Mesodermal cell (in vitro differentiated cells): ENCODE results near the gene RHOF.

Source experiments
- H3K27ac ChIP-seq: 2 replicates; pipeline ENCODE4 v1.7.0; 2013; ENCODE audit warnings: mild to moderate bottlenecking, low read depth, low read length, moderate library complexity; ENCODE audit not compliant: severe bottlenecking
- H3K36me3 ChIP-seq: 2 replicates; pipeline ENCODE4 v1.7.1; 2013; ENCODE audit warnings: mild to moderate bottlenecking, low read length, moderate library complexity; ENCODE audit not compliant: control insufficient read depth, insufficient read depth
- H3K4me1 ChIP-seq: one replicate; pipeline ENCODE4 v1.7.1; 2013; ENCODE audit warnings: mild to moderate bottlenecking, low read length; ENCODE audit not compliant: insufficient read depth, control insufficient read depth, poor library complexity, severe bottlenecking
- H3K4me3 ChIP-seq: 2 replicates; pipeline ENCODE4 v1.7.0; 2013; ENCODE audit warnings: low read length, control low read depth, mild to moderate bottlenecking; ENCODE audit not compliant: insufficient read depth, poor library complexity, severe bottlenecking; ENCODE audit errors: extremely low read depth
- H3K9me3 ChIP-seq: 2 replicates; pipeline ENCODE4 v1.7.1; 2013; ENCODE audit warnings: mild to moderate bottlenecking, low read length, moderate library complexity; ENCODE audit not compliant: control insufficient read depth
- WGBS, 2 experiments: methylation state at CpG; one replicate each; pipeline ENCODE4 v1.1.5; 2013; ENCODE audit warnings: missing lambda C conversion rate in 2 of 2; ENCODE audit not compliant: insufficient coverage in 2 of 2; 5-methylcytosine and 5-hydroxymethylcytosine counted together

The RHOF gene

DNA sequence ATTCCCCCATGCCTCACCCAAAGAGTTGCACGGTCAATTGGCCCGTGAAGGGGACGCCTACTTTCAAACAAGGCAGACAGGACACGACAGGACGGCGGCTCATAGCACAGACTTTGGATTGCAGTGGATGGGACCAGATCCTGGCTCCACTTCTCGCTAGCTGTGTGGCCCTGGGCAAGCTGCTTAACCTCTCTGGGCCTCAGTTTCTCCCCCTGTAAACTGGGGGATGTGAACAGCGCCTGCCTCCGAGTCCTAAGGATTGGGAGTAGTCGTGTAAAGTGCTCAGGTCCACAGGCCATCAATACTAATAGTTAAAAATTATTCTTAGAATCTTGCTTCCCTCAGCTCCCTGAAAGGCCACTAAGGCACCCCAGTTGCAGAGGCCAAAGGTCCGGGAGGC lies 13.1 kb downstream of the RHOF start:
- 85 to 95% methylated on average over 3 to 8 of the region's 11 CpGs for WGBS, 2 experiments
- Histone ChIP-seq H3K27ac (no peak overlapping the region), H3K4me3 (no peak overlapping the region), H3K4me1 (peaks cover 17% of the 10 kb centered on the region), H3K9me3 (no peaks in the 10 kb centered on the region), H3K36me3 (peaks cover 24% of the 10 kb centered on the region)

DNA sequence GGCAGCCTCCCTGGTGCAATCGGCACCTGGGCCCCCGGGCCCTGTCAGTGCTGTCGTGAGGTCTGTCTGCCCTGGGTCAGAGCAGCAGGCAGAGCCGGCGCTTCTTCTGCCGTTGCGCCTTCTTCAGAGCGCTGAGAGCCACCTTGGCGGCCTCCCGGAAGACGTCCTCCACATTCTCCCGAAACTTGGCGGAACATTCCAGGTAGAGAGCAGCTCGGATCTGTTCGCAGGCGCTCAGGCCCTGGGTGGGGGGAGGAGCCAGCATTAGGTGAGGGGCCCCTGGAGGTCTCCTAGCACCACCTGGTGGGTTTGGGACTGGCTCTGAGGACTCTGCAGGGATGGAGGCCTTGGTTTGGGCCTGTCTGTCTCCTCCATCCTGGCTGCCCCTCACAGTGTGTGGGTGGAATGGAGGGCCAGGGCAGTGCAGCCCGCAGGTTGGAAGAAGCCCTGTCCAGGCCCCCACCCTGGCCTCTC lies 14.0 kb downstream of the RHOF start:
- H3K4me3 ChIP-seq, result no peak overlapping the region
- peaks cover 19% of the 10 kb centered on the region for H3K4me1 ChIP-seq
- no peaks in the 10 kb centered on the region for H3K9me3 ChIP-seq
- peaks cover 24% of the 10 kb centered on the region for H3K36me3 ChIP-seq
- H3K27ac ChIP-seq, result no peak overlapping the region
- 94 to 98% methylated on average over 12 to 17 of the region's 17 CpGs for WGBS, 2 experiments

DNA sequence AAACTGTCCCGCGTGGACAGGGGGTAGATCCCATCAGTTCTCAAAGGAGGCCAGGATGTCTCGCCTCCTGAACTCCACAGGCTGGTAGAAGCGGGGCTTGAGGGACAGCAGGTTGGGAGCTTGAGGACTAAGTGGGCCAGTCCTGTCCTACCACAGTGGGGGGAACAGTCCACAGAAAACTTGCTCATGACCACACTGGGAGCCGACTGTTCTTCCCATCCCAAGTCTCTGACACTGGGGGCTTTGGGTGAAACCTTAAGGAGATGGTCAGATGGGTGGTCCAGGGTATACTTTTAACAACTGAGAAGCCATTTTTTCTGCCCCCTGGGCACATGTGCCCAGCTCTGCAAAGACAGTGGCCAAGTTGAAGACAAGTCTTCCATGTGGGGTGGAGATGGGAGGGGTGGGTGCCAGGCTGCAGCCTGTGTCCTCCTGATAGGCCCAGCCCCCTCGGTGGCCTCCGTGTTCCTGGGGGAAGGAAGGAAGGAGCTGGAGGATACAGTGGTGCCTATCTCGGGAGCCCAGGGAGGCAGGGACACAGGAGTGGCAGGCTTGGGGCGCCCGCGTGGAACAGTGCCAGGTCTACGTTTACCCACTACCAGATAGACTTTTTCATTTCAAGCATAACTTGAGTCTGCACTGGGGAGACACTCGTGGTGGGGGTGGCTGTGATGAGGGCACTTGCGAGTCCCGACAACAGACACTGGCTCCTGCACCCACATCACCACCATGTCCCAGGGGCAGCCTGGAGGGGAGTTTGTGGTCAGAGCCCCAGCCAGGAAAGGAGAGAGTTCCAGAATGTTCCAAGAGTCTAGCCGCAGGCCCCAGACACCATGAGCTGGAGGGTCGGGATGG lies 14.7 kb downstream of the RHOF start:
- H3K36me3 ChIP-seq, result peaks cover 24% of the 10 kb centered on the region
- 87 to 94% methylated on average over 7 to 9 of the region's 17 CpGs for whole genome bisulfite sequencing, 2 experiments
- H3K9me3 ChIP-seq, result no peaks in the 10 kb centered on the region
- peaks cover 20% of the 10 kb centered on the region for H3K4me1 ChIP-seq
- no peak overlapping the region for H3K27ac ChIP-seq
- no peak overlapping the region for H3K4me3 ChIP-seq

DNA sequence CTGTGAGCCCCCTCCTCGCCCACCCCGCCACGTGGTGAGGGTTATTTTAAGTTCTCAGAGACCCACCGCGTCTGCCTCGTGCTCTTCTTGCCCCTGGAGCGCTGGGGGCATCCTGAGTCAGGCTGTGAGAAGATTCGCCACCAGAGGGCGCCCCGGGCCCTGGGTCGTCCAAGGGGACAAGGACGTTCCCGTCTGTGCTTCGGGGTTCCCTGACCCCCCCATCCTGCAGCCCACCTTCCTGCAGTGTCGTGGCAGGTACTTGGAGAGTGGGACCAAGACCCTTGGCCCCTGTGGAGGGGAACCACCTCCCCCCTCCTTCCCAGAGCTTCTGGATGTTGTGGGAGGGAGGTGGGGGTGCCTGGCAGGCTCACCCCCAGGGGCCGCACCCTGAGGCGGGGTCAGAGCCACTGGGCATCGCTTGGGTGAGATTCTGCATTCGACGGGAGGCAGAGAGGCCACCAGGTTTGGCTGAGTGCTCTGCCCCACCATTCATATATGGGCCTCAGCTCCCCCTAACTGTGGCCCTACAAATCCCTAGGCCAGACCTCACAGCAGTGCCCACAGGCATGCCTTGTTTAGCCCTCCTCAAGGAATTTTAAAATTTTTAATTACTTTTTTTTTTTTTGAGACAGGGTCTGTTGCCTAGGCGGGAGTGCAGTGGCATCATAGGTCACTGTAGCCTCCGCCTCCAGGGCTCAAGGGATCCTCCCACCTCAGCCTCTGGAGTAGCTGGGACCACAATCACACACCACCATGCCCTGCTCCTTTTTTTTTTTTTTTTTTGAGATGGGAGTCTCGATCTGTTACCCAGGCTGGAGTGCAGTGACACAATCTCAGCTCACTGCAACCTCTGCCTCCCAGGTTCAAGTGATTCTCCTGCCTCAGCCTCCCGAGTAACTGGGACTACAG lies 17.0 kb downstream of the RHOF start:
- WGBS, 2 experiments, result 28 to 43% methylated on average over 9 to 18 of the region's 24 CpGs
- Histone ChIP-seq H3K9me3 (no peaks in the 10 kb centered on the region), H3K4me1 (peaks cover 11% of the 10 kb centered on the region), H3K36me3 (peaks cover 24% of the 10 kb centered on the region), H3K4me3 (no peak overlapping the region), H3K27ac (no peak overlapping the region)

DNA sequence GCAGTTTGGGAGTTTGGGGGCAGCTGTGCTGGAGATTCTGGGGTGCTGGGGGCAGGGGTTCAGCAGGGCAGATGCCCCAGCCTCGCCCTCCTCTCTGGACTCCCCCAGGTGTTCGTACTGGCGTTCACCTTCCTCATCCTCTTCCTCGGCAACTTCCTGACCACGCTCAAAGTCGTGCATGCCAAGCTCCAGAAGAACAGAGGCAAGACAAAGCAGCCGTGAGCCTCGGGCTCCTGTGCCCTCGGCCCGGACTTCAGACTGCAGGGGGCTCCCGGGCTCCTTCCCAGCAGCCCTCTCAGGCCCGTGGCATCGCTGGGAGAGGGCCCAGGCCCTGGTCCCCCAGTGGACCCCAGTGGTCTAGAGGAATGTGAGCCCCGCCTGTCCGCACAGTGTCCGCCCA lies 18.0 kb downstream of the RHOF start:
- WGBS, 2 experiments, result 75 to 86% methylated on average over 14 to 15 of the region's 16 CpGs
- peak overlapping the region; percentile 29 for H3K27ac ChIP-seq

DNA sequence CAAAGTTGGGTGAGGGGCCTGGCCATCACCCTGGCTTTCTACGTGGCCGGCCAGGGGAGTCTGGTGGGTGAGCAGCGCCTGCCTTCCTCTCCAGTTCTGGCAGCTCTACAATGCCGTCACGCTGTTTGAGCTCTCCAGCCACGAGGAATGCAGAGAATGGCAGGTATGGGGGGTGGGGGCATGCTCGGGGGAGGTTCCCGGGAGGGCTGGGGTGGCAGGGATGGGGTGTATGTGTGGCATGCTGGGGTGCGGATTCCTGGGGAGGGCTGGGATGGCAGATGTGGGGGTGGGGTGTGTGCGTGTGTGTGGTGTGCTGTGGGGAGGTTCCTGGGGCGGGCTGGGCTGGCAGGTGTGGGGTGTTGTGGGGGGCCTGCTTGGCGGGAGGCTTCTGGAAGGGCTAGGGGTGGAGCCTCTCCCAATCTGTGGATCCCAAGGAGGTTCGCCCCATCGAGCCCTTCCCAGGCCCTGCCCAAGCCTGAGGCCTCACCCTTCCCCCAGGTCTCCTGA lies 18.5 kb downstream of the RHOF start:
- Histone ChIP-seq H3K4me3 (no peak overlapping the region), H3K4me1 (peaks cover 9% of the 10 kb centered on the region), H3K36me3 (peaks cover 16% of the 10 kb centered on the region), H3K9me3 (no peaks in the 10 kb centered on the region), H3K27ac (peak overlapping the region; percentile 29)
- WGBS, 2 experiments, result 56% methylated on average over 7 of the region's 14 CpGs; no CpG with 5 or more reads in 1 of the 2 experiments

More for the DNA sequence above, 18.0 kb downstream of the RHOF start:
- Histone ChIP-seq H3K4me1 (peaks cover 9% of the 10 kb centered on the region), H3K9me3 (no peaks in the 10 kb centered on the region), H3K4me3 (no peak overlapping the region), H3K36me3 (peaks cover 20% of the 10 kb centered on the region)

DNA sequence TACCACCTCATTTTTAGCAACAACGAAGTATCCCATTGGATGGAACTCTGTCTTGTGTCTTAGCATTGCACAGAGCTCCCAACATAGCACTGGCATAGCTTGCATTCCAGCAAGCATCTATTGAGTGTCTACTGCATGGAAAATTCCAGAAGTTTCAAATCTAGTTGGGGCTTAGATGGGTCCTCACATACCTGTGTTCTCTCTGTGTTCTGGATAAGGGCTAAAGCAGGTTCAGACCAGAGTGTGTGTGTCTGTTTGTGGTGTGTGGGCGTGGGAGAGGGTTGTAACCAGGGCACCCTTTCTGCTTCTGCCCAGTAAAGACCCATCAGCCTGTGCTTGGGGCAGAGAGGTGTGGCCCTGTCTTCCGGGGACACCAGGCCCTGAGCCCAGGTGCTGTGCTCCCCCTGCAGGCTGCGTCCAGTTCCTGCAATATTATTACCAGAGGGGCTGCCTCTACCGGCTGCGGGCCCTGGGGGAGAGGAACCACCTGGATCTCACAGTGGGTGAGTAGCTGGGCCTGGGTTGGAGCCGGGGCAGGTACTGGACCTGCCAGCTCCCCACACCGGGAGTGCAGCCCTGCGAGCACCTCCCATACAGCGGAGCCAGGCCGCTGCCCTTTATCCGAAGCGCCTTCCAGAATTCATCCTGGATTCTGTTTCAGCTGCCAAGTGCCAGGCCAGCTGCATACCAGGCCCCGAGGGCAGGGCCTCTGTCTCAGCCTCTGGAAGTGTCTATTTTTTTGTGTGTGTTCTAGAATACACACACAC lies 20.3 kb downstream of the RHOF start:
- H3K9me3 ChIP-seq, result no peaks in the 10 kb centered on the region
- H3K27ac ChIP-seq, result peak overlapping the region; percentile 31
- H3K4me3 ChIP-seq, result no peak overlapping the region
- H3K4me1 ChIP-seq, result peaks cover 9% of the 10 kb centered on the region
- peaks cover 6% of the 10 kb centered on the region for H3K36me3 ChIP-seq
- WGBS, 2 experiments, result 53 to 70% methylated on average over 8 to 11 of the region's 14 CpGs

DNA sequence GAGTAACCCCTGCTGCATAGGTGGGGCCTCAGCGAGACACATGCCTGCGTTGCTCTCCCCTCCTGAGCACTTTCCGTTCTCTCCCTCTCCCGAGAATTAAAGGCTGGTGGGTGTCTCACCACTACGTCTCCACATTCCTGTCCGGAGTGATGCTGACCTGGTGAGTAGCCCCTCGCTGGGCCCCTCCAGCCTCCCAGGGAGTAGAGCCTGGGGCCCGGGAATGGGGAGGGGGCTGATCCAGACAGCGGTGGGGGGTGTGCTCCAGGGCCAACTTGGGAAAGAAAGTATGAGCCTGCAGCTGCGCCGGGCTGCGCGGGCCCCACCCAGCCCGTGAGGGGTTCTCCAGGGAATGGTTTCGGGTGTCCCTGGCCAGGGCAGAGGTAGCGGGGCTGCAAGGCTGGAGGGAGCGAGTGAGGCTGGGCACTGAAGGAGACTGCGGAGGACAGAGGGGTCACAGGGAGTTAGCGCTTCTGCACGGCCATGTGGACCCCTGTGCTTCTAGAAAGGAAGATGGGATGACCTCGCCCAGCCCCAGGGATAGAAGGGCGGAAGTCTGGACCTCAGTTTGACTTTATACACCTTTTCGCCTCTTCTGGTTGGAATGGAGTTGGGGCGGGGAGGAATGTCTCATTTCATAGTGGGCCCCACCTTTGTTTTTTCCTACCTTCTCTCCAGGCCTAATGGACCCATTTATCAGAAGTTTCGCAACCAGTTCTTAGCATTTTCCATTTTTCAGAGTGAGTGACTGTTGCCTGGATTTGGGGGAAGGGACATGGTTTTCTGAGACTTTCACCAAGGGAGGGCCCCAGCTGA lies 22.5 kb downstream of the RHOF start:
- no peak overlapping the region for H3K4me3 ChIP-seq
- no peaks in the 10 kb centered on the region for H3K9me3 ChIP-seq
- H3K36me3 ChIP-seq, result peaks cover 6% of the 10 kb centered on the region
- H3K27ac ChIP-seq, result peak overlapping the region; percentile 3
- 82 to 88% methylated on average over 14 to 23 of the region's 25 CpGs for WGBS, 2 experiments
- H3K4me1 ChIP-seq, result peaks cover 15% of the 10 kb centered on the region

DNA sequence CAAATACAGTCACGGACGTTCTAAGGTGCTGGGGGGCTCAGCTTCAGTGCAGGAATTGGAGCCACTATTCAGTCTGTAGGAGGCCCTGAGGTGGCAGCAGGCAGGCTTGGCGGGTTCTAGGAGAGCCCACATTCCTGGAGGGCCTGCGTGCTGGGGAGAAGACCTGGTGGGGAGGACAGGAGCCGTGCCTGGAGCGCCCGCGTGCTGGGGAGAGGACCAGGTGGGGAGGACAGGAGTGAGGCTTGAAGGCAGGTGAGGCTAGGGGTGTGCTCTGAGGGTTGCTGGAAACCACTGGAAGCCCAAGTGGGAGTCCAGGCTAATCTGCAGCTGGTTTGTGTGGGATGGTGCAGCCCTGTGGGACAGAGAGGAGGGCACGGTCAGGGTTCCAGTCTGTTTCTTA lies 23.1 kb downstream of the RHOF start:
- 80 to 84% methylated on average over 7 to 9 of the region's 9 CpGs for WGBS, 2 experiments
- Histone ChIP-seq H3K36me3 (peaks cover 3% of the 10 kb centered on the region), H3K27ac (peak overlapping the region; percentile 3), H3K4me1 (peaks cover 20% of the 10 kb centered on the region), H3K9me3 (no peaks in the 10 kb centered on the region), H3K4me3 (no peak overlapping the region)
